ENCODE data around the gene AGTR1.
"Not testable (repeated sequence)": the region's sequence is repeated elsewhere in the genome, so short reads cannot be mapped to it uniquely, and the experiment has no call there.

Gene AGTR1

DNA sequence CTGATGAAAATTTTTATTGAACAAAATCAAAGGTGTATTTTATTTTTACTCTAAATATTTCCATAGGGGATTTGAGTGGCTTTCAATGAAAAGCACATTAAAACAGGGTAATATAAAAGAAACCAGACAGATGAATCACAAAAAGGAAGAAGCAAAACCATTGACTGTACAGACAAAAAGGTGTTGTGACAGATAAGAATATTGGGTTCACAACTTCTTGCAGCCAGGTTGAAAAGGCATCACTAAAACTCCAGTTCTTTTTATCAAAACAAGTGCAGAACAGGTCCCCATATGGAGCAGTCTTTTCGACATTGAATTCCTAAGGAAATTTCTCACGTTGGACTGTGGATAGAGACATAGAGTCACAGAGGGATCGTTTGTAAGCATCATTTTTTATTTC lies 53.8 kb downstream of the AGTR1 start:
- TF ChIP-seq, protein P1, sequence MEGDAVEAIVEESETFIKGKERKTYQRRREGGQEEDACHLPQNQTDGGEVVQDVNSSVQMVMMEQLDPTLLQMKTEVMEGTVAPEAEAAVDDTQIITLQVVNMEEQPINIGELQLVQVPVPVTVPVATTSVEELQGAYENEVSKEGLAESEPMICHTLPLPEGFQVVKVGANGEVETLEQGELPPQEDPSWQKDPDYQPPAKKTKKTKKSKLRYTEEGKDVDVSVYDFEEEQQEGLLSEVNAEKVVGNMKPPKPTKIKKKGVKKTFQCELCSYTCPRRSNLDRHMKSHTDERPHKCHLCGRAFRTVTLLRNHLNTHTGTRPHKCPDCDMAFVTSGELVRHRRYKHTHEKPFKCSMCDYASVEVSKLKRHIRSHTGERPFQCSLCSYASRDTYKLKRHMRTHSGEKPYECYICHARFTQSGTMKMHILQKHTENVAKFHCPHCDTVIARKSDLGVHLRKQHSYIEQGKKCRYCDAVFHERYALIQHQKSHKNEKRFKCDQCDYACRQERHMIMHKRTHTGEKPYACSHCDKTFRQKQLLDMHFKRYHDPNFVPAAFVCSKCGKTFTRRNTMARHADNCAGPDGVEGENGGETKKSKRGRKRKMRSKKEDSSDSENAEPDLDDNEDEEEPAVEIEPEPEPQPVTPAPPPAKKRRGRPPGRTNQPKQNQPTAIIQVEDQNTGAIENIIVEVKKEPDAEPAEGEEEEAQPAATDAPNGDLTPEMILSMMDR (conservative IDR thresholded peaks at IDR 0.05; ENCODE audit: control insufficient read depth, insufficient read depth, low read depth, low read length), result no peak
- no peak for DNase-seq (ENCODE audit: low read depth)
- H3K4me3 ChIP-seq (ENCODE audit: control insufficient read depth, low read depth, low read length), result no peak overlapping the region

DNA sequence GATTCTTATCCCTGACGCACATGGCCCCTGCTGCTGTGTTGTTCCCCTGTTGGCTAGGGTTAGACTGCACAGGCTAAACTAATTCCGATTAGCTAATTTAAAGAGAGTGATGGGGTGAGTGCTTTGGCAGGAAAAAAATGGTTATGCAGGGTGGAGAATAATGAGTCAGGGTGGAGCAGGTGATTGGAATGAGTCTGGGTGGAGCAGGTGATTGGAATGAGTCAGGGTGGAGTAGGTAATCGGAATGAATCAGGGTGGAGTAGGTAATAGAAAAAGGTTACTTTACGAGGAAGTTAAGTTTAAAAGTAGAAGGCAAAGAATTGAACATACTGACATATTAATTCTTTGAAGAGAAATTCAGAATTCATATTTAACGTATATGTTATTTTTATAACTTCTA lies 55.7 kb downstream of the AGTR1 start:
- not testable (repeated sequence) for DNase-seq (ENCODE audit: low read depth); H3K4me3 ChIP-seq (ENCODE audit: control insufficient read depth, low read depth, low read length)

DNA sequence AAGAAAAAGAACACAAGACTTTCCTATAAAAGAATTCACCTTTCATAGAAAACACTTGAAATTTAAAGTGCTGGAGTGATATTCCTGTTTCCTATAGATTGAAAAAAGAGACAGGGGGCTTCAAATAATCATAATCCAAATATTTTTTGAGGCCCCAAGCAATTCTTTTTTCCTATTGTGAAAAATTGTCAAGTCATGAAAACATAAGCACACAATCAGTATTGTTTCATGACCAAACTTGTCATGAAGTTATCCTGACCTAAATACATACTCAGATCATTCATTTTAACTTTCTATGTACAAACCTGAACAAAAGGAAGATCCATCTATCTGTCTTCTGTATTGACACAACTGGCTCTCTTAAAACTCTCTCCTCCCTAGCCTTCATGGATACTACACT lies 57.9 kb downstream of the AGTR1 start:
- DNase-seq (ENCODE audit: low read depth), result no peak
- TF ChIP-seq, protein P1 (conservative IDR thresholded peaks at IDR 0.05; ENCODE audit: control insufficient read depth, insufficient read depth, low read depth, low read length), result no peak

DNA sequence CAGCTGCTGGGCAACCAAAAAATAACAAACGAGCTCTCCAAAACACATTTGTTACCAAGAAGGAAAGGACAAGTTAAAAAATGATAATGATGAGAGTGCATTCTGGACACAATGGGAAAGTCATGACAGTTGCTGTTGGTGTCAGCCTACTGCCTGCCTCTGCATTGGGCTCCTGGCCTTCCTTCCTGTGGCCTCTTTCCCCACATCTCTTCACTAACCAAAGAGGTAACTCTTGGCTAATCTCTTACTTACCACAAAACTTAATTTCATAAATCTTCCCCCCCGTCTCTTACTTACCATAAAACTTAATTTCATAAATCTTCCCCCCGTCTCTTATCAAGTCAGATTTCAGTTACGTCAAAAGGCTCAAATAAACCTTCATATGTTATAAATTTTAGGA lies 58.6 kb downstream of the AGTR1 start:
- no peak overlapping the region for H3K4me3 ChIP-seq (ENCODE audit: control insufficient read depth, low read depth, low read length)
- DNase-seq (ENCODE audit: low read depth), result no peak
- TF ChIP-seq, protein P1 (conservative IDR thresholded peaks at IDR 0.05; ENCODE audit: control insufficient read depth, insufficient read depth, low read depth, low read length), result no peak

More for the DNA sequence above, 57.9 kb downstream of the AGTR1 start:
- no peak overlapping the region for H3K4me3 ChIP-seq (ENCODE audit: control insufficient read depth, low read depth, low read length)

DNA sequence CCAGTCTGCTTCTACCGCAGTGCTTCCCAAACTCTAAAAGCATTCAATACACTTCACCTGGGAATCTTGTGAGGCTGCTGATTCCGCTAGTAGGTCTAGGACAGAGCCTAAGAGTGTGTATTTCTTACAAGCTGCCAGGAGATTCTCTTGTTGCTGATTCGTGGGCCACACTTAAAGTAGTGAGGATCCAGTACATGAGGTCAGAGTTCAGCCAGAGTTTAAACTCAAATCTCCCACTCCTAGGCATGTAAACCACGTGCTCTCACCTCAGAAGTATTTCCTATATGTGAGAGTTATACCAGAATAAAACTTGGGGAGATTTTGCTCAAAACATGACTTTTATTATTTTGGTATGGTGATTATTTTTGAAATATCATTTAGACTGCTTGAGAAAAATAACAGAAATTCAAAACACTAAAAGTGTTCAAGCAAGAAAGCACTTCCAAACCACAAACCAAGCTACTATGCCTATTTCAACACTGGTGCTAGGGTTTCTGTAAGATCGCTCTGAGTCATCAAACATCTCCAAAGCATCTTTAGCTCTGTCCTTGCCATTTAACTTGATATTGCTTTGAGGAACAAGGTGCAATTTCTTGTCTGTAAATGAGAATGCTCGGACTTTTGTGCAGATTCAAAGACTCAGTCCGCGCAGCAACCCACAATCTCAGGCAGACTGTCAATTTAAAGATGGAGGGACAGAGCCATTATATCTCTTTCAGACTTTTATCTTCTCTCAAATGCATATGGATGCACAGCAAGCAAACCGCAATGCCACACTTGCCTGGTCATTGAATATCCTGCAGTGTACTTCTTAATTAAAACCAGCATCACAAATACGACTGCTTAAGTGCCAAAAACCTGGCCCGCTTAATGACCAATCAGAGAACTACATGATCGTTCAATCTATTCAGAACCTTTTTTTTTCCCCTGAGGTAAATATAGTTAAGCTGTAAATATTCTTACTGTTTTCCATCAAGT lies 59.8 kb downstream of the AGTR1 start:
- peak; percentile 92 for DNase-seq (ENCODE audit: low read depth)
- no peak overlapping the region for H3K4me3 ChIP-seq (ENCODE audit: control insufficient read depth, low read depth, low read length)
- TF ChIP-seq, protein P1 (conservative IDR thresholded peaks at IDR 0.05; ENCODE audit: control insufficient read depth, insufficient read depth, low read depth, low read length), result no peak

DNA sequence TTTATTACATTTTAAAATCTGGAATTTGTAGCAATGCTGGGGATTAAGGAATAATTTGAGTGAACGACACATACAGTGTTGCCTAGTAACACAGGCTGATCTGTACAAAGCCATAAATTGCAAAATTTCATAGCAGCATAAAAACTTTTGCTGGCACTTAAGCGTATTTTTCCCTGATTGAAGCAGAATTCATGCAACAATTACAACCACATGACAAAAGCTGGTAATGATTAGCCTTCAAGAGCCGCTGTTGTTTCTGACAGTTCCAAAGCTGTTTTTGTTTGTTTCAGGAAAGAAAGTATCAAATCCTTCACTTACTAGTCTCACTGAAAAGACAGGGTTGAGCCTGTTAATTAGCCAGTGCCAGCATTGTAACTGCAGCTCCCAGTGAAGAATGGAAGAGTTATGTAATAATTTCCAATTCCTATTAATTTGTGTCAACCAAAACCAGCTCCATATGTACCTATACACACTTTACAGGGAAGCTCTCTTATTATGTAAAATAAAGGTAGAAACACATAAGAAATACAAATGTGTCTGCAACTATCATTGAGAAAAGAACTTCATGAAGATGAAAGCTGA lies 60.7 kb downstream of the AGTR1 start:
- DNase-seq (ENCODE audit: low read depth), result peak; percentile 12
- TF ChIP-seq, protein P1 (conservative IDR thresholded peaks at IDR 0.05; ENCODE audit: control insufficient read depth, insufficient read depth, low read depth, low read length), result no peak
- H3K4me3 ChIP-seq (ENCODE audit: control insufficient read depth, low read depth, low read length), result no peak overlapping the region

DNA sequence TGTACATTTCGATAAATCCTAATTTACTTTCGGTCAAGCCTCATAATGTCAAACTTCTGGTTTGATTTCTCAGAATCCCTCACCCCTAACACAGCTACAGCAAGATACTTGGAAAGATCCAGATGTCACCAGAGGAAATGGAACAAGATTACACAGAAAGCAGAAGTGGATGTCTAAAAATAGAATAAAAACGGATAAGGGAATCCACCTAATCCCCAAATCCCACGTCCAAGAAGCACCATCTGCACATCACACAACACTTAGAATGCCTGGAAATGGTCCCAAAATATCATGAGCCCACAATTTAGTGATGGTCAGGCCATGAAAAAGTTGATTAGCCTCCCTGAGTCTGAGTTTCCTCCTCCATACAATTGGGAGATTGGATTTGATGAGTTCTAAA lies 61.7 kb downstream of the AGTR1 start:
- DNase-seq (ENCODE audit: low read depth), result no peak
- TF ChIP-seq, protein P1 (conservative IDR thresholded peaks at IDR 0.05; ENCODE audit: control insufficient read depth, insufficient read depth, low read depth, low read length), result no peak
- H3K4me3 ChIP-seq (ENCODE audit: control insufficient read depth, low read depth, low read length), result no peak overlapping the region
